Stomach (tissue), 9 donors: ENCODE measurements around the gene AXIN2. TPM values are rescaled to one million over a fixed set of nuclear protein-coding genes. Genes with fewer than 3 reads are reported as not detected.

ENCODE experiments used
- DNase-seq, 2 donors: peaks; one replicate each; pipeline versions ENCODE4 v3.0.0 to v3.0.0-alpha.2; 2013 to 2019
- H3K27ac ChIP-seq, 5 donors: fragments of 200-600 bp in 4 of 5; sonication (generic) in 4 of 5; one replicate each; pipeline ENCODE4 v1.5.1; 2013 to 2019; ENCODE audit warnings: mild to moderate bottlenecking in 1 of 5, moderate library complexity in 1 of 5
- H3K27me3 ChIP-seq, 3 donors: fragments of 200-600 bp; sonication (generic); one replicate each; pipeline ENCODE4 v1.5.1; 2017 to 2019; ENCODE audit warnings: mixed run types in 1 of 3
- H3K36me3 ChIP-seq, 4 donors: fragments of 200-600 bp; sonication (generic); 1 replicate in 3 of 4; 2 replicates in 1 of 4; pipeline ENCODE4 v1.5.1; 2016 to 2019
- H3K4me1 ChIP-seq, 4 donors: fragments of 200-600 bp; sonication (generic); one replicate each; pipeline ENCODE4 v1.5.1; 2016 to 2019
- H3K4me3 ChIP-seq, 4 donors: fragments of 200-600 bp; sonication (generic) in 3 of 4; one replicate each; pipeline ENCODE4 v1.5.1; 2016 to 2019; ENCODE audit warnings: mild to moderate bottlenecking in 1 of 4
- H3K9me3 ChIP-seq, 4 donors: fragments of 200-600 bp; sonication (generic); one replicate each; pipeline ENCODE4 v1.5.1; 2016 to 2019
- EP300 ChIP-seq: sonication (generic); formaldehyde crosslinking; IDR thresholded peaks from one replicate; pipeline ENCODE4 v1.6.1; 2017; ENCODE audit warnings: antibody characterized with exemption
- POLR2A ChIP-seq, 4 donors: fragments of 450-650 bp; IDR thresholded peaks; one replicate each; pipeline ENCODE4 v1.6.1; 2016; ENCODE audit warnings: antibody characterized with exemption in 4 of 4, control low read depth in 2 of 4, mild to moderate bottlenecking in 1 of 4, moderate library complexity in 1 of 4
- POLR2AphosphoS5 ChIP-seq, 3 donors: sonication (generic); formaldehyde crosslinking; IDR thresholded peaks; one replicate each; pipeline ENCODE4 v1.6.1; 2016; ENCODE audit warnings: antibody characterized with exemption in 3 of 3
- WGBS, 5 donors: extraction: QIAGEN DNeasy Blood & Tissue Kit in 3 of 5; methylation state at CpG; one replicate each; pipeline versions ENCODE4 v1.1.5 to v1.1.7; 2013 to 2018; 5-methylcytosine and 5-hydroxymethylcytosine counted together
- intact Hi-C: fragments of 100-400 bp; cut with DNase I; formaldehyde crosslinking; loops from one replicate; pipeline ENCODE4 v1.15.1; 2023; ENCODE audit warnings: low total_unique reads
- polyA plus RNA-seq, 3 donors: library from polyadenylated mRNA; stranded (reverse); fragments of 200-250 nt; gene quantifications; one replicate each; pipeline ENCODE4 v1.2.3, GENCODE V29; 2013
- total RNA-seq, 5 donors: library from RNA; depleted of rRNA; stranded (reverse); fragments of >200 nt; gene quantifications; one replicate each; pipeline versions ENCODE4 v1.1.0 to v1.2.3, GENCODE V29; 2014 to 2016
- TF ChIP-seq, protein P1 (sequence below), 7 experiments: fragments of 450-650 bp in 4 of 7; fragments of 200-600 bp in 3 of 7; sonication (generic) in 3 of 7; IDR thresholded peaks; one replicate each; pipeline ENCODE4 v1.5.1; 2016 to 2019; ENCODE audit warnings: antibody characterized with exemption in 7 of 7, control low read depth in 2 of 7, mild to moderate bottlenecking in 1 of 7
- donor health status: healthy with polysubstance abuse.
- donor health status: Bipolar disorder and iron deficiency.
- donor health status: healthy.

AXIN2 gene
- total and polyA plus RNA-seq, 8 donors, result 2.7 to 46.9 (median 12.0) TPM

DNA sequence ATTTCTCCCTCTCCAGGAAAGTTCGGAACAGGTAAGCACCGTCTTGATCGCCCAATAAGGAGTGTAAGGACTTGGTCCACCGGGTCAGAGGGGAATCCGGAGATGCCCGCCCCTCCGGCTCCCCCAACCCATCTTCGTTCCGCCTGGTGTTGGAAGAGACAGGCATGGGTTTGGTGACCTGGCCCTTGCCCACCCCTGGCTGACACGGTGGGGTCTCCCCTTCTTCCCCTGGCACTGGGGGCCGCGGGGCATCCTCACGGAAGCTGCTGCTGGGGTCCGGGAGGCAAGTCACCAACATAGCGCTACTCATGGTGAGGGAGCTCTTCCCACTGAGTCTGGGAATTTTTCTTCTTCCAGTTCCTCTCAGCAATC lies 3.2 kb downstream of the AXIN2 start:
- Histone ChIP-seq H3K4me1 (peaks cover 8 to 27% (median 9%) of the 10 kb centered on the region in 4 donors), H3K27ac (peak overlapping the region in 3 of 5 donors; percentile 92 to 95 (median 92)), H3K9me3 (no peaks in the 10 kb centered on the region), H3K27me3 (peaks cover 0 to 25% (median 0%) of the 10 kb centered on the region in 3 donors), H3K36me3 (no peaks in the 10 kb centered on the region), H3K4me3 (peak overlapping the region in 2 of 4 donors; percentile 95 to 96)
- DNase-seq, result no peak
- WGBS, 5 donors, result 57 to 76% (median 60%) methylated on average over 15 of the region's 15 CpGs
- intact Hi-C loops, result loop anchor here (10.0 kb wide), 1 partner anchor 237 kb away; no protein-coding TSS in a partner anchor
- TF ChIP-seq EP300, result no peak
- TF ChIP-seq, protein P1, sequence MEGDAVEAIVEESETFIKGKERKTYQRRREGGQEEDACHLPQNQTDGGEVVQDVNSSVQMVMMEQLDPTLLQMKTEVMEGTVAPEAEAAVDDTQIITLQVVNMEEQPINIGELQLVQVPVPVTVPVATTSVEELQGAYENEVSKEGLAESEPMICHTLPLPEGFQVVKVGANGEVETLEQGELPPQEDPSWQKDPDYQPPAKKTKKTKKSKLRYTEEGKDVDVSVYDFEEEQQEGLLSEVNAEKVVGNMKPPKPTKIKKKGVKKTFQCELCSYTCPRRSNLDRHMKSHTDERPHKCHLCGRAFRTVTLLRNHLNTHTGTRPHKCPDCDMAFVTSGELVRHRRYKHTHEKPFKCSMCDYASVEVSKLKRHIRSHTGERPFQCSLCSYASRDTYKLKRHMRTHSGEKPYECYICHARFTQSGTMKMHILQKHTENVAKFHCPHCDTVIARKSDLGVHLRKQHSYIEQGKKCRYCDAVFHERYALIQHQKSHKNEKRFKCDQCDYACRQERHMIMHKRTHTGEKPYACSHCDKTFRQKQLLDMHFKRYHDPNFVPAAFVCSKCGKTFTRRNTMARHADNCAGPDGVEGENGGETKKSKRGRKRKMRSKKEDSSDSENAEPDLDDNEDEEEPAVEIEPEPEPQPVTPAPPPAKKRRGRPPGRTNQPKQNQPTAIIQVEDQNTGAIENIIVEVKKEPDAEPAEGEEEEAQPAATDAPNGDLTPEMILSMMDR (IDR thresholded peaks at IDR 0.05), result no peak
- no peak for TF ChIP-seq POLR2AphosphoS5 (IDR thresholded peaks at IDR 0.05)
- TF ChIP-seq POLR2A (IDR thresholded peaks at IDR 0.05), result no peak

DNA sequence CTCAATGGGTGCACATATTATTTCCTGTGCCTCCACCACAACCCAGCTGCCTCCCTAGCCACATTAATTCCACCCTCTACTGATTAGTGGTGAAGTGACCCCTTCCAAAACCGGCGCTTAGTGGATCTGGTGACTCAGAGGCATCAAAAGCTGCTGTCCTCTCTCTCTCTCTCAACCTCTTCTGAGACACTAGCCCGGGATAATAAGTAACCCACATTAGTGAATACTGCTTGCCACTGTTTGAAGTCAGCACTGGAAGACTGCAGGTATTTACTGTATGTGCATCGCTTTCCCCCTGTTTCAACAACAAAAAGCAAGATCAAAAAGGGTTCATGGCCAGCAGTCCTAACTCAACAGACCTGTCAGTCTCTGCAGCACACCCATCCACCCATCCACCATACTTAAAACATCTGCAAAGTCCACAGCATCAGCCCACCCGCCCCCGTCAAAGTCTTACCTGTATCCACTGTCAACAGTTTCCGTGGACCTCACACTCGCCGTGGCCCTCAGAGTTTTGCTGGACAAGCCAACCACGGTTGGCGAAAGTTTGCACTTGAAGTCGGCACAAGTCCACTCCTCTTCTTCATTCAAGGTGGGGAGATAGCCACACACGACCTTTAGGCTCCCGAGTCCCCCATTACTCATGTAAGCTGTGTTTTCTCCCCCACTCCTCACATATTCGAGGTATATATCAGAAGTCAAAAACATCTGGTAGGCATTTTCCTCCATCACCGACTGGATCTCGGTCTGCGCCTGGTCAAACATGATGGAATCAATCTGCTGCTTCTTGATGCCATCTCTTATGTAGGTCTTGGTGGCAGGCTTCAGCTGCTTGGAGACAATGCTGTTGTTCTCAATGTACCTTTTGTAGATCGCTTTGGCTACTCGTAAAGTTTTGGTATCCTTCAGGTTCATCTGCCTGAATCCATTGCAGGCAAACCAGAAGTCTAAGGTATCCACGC lies 3.8 kb downstream of the AXIN2 start:
- DNase-seq, result peak in 1 of 2 donors; percentile 34
- intact Hi-C loops, result loop anchor here (10.0 kb wide), 1 partner anchor 237 kb away; no protein-coding TSS in a partner anchor
- H3K27ac ChIP-seq, result peak overlapping the region in 3 of 5 donors; percentile 52 to 92 (median 92)

DNA sequence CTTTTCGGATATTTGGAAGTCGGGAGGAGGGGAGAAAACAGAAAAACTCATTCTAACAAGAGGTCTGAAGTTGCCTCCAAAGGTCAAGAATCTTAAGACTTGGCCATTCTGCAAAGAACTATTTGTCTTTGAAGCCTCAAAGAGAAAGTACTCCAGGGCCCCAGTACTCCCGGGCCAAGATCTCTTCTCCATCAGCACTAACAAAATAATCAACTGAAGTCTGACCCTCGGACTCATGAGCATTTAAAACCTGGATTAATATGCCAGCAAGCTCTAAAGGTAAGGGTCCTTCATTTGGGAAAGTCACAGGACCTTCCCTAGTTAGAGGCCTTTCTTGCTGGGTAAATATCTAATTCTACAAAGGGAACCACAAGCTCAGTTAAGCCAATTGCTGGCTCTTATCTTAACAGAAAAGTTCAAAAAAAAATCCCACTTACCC lies 4.5 kb downstream of the AXIN2 start:
- intact Hi-C loops, result loop anchor here (10.0 kb wide), 1 partner anchor 238 kb away; no protein-coding TSS in a partner anchor
- 11 to 36% (median 18%) methylated on average over 4 of the region's 4 CpGs for WGBS, 5 donors

More for the DNA sequence above, 3.8 kb downstream of the AXIN2 start:
- no peaks in the 10 kb centered on the region for H3K36me3 ChIP-seq
- no peaks in the 10 kb centered on the region for H3K9me3 ChIP-seq
- TF ChIP-seq EP300 (no peak), POLR2A (IDR thresholded peaks at IDR 0.05) (no peak), POLR2AphosphoS5 (IDR thresholded peaks at IDR 0.05) (no peak)
- TF ChIP-seq, protein P1 (IDR thresholded peaks at IDR 0.05), result no peak
- H3K4me1 ChIP-seq, result peaks cover 8 to 27% (median 9%) of the 10 kb centered on the region in 4 donors
- H3K4me3 ChIP-seq, result peak overlapping the region in 2 of 4 donors; percentile 95 to 96
- WGBS, 5 donors, result 46 to 63% (median 56%) methylated on average over 21 of the region's 21 CpGs
- H3K27me3 ChIP-seq, result peaks cover 0 to 25% (median 0%) of the 10 kb centered on the region in 3 donors

More for the DNA sequence above, 4.5 kb downstream of the AXIN2 start:
- no peaks in the 10 kb centered on the region for H3K9me3 ChIP-seq
- H3K27ac ChIP-seq, result peak overlapping the region in 3 of 5 donors; percentile 15 to 56 (median 52)
- H3K36me3 ChIP-seq, result no peaks in the 10 kb centered on the region
- H3K4me3 ChIP-seq, result peak overlapping the region in 2 of 4 donors; percentile 17 to 95
- H3K4me1 ChIP-seq, result peaks cover 2 to 26% (median 8%) of the 10 kb centered on the region in 4 donors
- TF ChIP-seq POLR2AphosphoS5 (IDR thresholded peaks at IDR 0.05) (no peak), POLR2A (IDR thresholded peaks at IDR 0.05) (no peak), EP300 (no peak)
- TF ChIP-seq, protein P1 (IDR thresholded peaks at IDR 0.05), result no peak
- peaks cover 0 to 25% (median 0%) of the 10 kb centered on the region in 3 donors for H3K27me3 ChIP-seq
- no peak for DNase-seq
